SW480 (cell line): ENCODE data around the gene NOP53.

ENCODE experiments used
- DNase-seq: peaks from one replicate; pipeline ENCODE4 v3.0.0-alpha.2; 2016; ENCODE audit warnings: low spot score

NOP53 gene

DNA sequence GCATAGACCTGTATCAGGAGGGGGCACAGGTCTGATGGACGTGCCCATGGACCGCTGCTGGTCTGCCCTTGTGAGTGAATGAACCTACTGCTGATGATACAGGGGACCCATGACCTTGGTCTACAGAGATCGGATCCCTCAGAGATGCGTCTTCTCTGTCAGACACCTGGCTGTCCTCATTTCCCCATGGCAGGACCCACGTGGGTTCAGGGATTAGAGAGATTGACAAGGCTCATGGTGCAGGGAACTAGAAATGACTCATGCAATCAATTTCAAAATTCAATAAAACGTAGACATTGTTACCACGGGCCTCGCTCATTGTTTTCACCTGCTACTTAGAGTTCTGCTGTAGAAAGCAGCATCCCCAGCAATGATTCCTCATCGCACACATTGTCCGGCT, 60.0 kb downstream of the NOP53 start:
- no peak for DNase-seq

DNA sequence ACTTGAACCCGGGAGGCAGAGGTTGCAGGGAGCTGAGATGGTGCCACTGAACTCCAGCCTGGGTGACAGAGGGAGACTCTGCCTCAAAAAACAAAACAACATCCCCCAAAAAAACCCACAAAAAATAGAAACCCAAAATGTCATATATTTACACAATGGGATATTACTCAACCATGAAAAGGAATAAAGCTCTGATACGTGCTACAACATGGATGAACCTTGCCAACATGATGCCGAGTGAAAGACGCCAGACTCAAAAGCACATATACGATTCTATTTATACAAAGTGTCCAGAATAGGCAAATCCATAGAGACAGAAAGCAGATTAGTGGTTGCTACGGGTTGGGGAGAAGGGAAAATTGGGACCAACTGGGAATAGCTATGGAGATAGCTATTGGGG, 61.1 kb downstream of the NOP53 start:
- no peak for DNase-seq
